K562 treated with DMSO at 1 percent for 48 hours (cell line): Measurements from ENCODE around the gene CCL27. TPM values are rescaled to one million over a fixed set of nuclear protein-coding genes. Genes with fewer than 3 reads are reported as not detected.

Source experiments
- total RNA-seq: library from RNA; unstranded; fragments of 300-600 nt; gene quantifications from 2 replicates; pipeline ENCODE4 v1.2.3, GENCODE V29; 2022; ENCODE audit warnings: low replicate concordance; ENCODE audit errors: extremely low read depth

Gene CCL27, protein sequence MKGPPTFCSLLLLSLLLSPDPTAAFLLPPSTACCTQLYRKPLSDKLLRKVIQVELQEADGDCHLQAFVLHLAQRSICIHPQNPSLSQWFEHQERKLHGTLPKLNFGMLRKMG
- total RNA-seq, result not detected in 2 replicates

DNA sequence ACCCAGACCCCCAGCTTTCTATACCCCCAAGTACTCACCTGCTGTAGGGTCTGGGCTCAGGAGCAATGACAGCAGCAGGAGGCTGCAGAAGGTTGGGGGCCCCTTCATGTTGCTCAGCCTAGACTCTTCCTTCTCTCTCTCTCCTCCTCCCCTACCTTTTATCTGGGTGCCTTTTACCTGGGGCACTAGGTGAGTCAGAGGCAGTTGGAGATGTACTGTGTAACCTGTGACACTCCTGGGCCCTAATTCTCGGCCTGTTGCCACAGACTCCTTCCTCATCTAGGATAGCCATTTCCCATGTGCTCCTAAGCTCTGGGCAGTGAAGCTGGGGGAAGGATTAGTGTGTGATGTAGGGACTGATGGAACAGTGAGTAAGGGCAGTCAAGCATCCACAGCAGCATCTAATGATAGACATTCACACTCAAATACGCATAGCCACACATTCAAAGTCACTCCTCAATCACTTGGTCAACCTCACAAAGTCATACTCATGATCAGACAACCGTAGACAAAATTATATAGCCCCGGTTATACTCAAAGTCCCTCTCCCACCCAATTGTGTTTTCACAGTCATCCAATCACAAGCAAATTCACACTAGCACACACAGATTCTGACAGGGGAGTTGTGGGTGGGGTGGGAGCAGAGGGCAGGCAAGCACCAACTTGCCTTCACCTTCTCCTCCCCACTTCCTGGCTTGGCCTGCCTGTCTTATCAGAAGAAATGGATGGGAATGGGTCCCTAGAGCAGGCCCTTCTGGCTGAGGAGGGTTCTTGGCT is at the start of gene CCL27:
TSS of gene CCL27 (minus strand) at position 132 of the 777 bp plus-strand sequence. CDS start at position 108, 24 bp downstream.

DNA sequence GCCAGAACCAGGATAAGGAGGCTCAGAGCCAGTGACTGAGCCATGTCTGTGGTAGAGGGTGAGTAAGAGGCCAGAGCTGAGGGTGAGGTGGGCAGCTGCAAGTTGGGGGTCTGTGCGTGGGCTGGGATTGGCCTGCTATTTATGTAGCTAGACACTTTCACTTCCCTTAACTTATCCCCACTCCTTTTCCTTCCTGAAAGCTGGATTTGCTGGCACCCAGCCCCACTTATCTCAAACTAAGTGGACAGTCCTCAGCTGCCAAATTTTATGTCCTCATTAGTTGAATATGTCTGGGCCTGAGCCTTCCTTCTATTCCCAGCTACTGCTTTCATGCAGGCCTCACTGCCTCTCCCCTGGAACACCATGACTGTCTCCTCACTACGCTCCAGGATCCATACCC is 47.6 kb upstream of the CCL27 start, which contains the start of gene CCL21:
TSS of gene CCL21 (minus strand) at position 114 of the 400 bp plus-strand sequence. CDS start at position 44, 70 bp downstream.

DNA sequence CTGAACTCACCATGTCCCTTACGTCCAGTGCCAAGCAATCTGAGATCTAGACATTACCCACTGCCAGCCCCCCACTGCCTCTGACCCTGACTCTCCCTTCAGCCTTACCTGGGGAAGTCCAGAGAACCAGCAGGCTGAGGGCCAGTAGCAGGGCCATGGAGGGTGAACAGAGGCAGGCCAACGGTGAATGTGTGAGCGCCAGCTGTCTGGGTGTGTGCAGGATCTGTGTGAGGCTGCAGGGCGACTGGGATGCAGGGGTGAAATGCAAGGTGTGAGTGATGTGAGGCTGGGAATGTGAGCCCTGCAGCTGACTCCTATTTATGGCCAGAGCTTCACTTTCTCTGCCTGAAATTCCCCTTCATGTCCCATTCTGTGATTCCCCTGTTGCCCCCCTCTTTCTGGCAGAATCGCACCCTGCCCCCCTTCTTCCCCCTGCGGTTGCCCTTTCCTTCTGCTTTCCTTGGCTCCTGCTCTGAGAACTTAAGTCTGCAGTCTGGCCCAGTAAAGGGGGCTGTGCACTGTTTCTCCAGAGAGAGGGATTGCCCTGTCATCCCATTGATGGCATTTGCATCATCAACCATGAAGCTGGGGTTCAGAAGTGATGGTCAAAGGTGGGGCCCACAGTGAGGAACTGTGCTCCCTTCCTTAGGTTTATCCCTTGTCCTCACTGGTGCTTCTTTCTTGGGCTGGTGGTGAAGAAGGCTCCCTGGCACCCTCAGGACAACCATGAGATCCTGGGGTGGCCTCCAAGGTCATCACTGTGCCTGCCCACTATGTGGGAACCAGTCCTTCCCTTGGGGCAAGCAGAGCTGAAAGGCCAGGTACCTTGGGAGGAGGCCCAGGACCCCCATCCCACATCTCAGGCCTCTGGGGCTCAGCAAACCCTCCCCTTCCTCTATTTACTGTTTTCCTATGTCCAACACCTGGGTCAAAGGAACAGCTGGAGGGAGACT is 28.8 kb upstream of the CCL27 start, which contains the start of gene CCL19:
TSS of gene CCL19 (minus strand) at position 294 of the 953 bp plus-strand sequence. CDS start at position 157, 137 bp downstream.

DNA sequence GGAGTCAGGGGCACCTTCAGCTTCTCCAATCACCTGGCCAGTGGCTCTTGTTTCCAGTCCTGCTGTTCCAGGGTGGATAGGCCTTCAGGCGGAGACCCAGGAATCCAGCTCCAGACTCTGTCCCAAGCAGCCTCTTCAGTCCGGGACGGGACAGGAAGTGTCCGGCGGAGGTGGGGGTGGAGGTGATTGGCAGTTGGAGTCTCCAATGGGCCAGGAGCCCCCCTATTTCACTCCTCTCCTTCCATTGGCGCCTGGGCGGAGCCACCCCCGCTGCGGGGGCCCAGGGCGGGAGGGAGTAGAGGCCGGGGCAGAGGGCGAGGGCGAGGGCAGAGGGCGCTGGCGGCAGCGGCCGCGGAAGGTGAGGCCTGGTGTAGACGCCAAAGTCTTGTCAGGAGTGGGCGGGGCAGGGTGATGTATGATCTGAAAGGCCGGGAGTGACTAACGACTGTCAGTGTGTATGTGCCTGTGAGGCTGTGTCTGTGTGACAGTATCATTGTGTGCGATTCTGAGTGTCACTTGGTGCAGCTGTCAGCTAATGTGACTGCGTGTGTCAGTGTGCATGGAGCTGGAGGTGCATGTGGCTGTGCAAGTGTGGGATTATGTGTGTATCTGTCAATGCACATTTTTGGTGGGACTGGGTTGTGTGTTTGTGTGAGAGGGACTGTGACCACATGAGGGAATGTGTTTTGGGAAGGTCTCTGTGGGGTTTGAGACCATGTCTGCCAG is 10.4 kb downstream of the CCL27 start, which contains the start of gene IL11RA:
TSS of gene IL11RA (plus strand) at position 310 of the 726 bp plus-strand sequence. CDS start 3,033 bp downstream, outside the sequence.

DNA sequence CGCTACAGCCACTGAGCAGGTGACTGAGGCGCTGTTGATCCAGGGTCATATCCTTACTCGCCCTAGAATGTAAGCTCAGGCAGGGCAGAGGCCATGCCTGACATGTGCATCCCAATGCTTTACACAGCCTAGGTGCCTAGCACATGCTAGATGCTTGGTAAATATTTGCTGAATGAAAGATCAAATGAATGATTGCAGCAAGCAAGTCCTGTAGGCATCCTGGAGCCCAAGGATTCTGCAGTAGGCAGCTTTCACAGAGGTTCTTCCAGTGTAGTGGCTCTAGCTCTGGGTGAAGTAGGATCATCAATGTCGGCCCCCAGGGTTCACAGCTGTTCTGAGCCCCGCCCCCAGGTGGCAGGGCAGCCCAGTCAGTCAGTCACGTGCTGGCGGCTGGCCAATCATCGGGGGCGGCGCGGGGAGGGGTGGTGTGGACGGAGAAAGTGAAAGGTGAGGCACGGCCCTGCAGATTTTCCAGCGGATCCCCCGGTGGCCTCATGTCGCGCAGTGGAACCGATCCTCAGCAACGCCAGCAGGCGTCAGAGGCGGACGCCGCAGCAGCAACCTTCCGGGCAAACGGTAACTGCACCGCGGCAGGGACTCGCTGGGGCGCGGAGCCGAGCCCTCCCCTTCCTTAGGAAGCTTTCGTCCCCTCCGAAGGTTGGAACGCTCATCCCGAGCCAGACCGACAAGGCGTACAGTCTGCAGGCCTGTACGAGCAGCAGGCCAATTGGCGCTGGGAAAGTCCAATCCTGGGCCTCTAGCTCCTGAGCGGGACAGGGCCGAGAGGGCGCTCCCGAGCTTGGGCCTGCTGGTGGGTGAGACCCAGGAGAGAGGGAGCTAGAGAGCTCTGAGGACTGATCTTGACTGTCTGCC is 16.0 kb downstream of the CCL27 start, which contains the start of gene GALT:
TSS of gene GALT (plus strand) at position 465 of the 873 bp plus-strand sequence. CDS start at position 495, 30 bp downstream.

DNA sequence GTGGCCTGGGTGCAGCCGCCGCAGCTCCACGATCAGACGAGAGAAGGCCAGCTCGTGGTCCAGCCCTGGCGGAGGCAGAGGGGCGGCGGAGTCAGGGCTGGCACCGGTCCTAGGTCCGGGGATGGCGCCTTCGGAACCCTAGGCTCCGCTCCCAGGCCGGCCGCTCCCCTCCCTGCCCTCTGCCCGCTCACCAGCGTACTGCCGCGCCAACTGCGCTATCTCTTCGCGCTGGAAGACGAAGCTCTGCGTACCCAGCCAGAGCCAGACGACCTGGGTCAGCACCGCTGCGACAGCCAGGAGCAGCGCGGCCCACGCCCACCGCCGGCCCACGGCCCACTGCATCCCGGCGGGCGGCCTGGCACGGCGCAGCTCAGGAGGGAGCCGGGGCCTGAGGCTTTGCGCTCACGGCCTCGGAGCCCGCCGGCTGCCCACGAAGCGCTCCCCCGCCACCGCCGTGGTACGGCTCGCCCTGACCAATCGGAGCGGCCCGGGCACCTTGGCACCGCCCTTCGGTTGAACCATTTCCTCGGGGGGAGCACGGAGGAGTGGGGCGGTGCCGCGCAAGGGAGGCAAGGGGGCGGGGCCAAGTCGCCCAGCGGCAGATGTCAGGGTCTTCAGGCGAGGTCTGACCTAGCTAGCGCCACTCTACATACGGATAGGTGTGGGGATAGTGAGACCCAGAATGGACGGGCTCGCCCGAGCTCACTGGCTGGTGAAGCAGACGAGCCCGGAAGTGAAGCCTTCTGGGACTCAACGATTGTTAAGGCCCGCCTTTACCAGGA is 24.9 kb downstream of the CCL27 start, which contains the start of gene SIGMAR1:
TSS of gene SIGMAR1 (minus strand) at position 432 of the 782 bp plus-strand sequence. CDS start at position 342, 90 bp downstream.

DNA sequence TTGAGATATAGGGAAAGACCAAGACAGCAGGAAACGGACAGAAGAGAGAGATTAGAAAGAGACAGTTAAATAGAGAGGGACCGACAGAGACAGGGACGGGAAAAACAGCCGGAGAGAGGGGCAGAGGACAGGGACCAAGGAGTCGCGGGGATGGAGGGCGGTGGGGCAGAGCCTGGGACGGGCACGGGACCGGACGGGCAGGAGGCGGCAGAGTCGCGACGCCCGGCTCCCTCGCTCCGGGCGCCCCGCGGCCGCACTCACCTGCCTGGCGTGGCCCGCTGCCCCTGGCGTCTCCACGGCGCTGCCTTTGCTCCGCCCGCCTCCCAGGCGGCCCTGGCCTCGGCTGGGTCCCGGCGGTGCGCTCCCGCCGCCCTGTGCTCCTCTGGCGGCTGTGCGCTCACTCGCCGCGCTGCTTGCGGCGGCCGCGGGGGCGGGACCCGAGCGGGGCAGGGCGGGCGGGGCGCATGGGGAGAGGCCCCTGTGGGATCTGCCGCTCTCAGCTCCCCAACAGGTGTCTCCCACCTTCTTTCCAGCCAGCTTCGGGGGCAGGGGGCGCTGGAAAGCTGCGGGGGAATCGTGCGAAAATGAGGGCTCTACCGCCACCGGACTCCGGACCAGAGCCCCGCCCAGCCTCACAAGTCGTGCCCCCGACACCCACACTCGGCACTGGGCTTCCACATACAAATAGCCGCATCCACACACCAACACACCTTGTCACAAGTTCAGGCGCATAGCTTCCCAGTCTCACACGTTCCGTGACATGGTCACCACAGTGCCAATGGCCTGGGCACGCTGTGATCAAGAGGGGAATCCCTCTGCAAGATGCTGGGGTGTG is 33.6 kb downstream of the CCL27 start, which contains the start of gene ARID3C:
TSS of gene ARID3C (minus strand) at position 411 of the 835 bp plus-strand sequence. CDS start 1,052 bp downstream, outside the sequence.

DNA sequence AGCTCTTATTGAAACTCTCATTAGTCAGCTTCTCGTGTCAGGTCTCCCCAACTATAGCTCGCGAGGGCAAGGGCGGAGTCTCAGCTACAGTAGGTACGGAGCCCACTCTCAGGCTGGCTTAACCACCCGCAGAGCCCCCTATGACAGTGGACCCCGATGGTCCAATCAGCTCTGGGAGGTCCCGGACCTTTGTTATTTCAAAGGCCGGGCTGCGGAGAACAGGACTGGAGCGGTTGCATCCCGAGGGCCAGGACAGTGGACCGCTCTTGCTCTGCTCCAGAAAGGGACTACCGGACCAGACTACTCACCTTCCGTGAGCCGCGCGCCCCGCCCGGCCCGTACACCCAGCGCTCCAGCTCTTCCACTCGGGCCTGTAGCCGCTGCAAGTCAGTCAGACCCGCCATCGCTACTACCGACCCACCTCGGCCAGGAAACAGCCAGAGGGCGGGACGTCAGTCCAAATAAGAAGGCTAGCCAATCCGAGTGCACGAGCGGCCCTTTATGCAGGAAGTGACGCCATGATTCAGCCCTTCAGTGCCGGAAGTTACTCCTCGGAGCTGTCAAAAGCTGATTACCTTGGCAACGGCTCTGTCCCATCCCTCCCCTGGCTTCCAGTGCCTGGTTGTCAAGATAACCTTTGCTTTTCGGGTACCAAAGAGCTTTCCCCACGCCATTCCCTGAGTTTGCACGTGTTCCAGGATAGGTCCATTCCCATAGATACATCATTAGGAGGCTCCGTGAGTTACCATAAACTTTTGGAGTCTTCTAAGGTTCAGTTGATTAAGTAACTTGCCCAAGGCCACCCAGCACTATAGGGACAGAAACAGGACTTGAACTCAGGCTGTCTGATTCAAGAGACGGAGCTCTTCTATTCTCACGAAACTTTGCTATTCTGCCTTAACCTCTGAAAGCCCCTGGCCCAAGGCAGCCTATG is 42.1 kb downstream of the CCL27 start, which contains the start of gene DCTN3:
TSS of gene DCTN3 (minus strand) at position 435 of the 934 bp plus-strand sequence. CDS start at position 404, 31 bp downstream.

Other genes with a start within 250 kb of the CCL27 start
- not detected in 2 replicates for gene FAM219A, start 204.1 kb downstream of the CCL27 start, total RNA-seq
- gene DNAI1, start 203.9 kb downstream of the CCL27 start, total RNA-seq, result not detected in 2 replicates
- not detected in 2 replicates for gene ENHO, start 139.7 kb downstream of the CCL27 start, total RNA-seq
- not detected in 2 replicates for gene CNTFR, start 72.9 kb downstream of the CCL27 start, total RNA-seq
- not detected in 2 replicates for gene RPP25L, start 50.6 kb downstream of the CCL27 start, total RNA-seq
- gene DCTN3, start 42.2 kb downstream of the CCL27 start, total RNA-seq, result 727 TPM in 1 of 2 replicates, not detected in the other
- not detected in 2 replicates for gene ARID3C, start 33.6 kb downstream of the CCL27 start, total RNA-seq
- not detected in 2 replicates for gene SIGMAR1, start 24.9 kb downstream of the CCL27 start, total RNA-seq
- not detected in 2 replicates for gene GALT, start 16.0 kb downstream of the CCL27 start, total RNA-seq
- gene IL11RA, start 10.5 kb downstream of the CCL27 start, total RNA-seq, result not detected in 2 replicates
- not detected in 2 replicates for gene CCL19, start 28.6 kb upstream of the CCL27 start, total RNA-seq
- not detected in 2 replicates for gene CCL21, start 47.5 kb upstream of the CCL27 start, total RNA-seq